NT2/D1 (cell line): Measurements from ENCODE around the gene SPOCK1.

Experiments used
- YY1 ChIP-seq: IDR thresholded peaks from 2 replicates; pipeline ENCODE4 v1.6.1; 2011; ENCODE audit not compliant: insufficient read length, insufficient read depth
- ZNF274 ChIP-seq: IDR thresholded peaks from 2 replicates; pipeline ENCODE4 v1.6.1; 2011; ENCODE audit warnings: mild to moderate bottlenecking, low read depth, low read length

DNA sequence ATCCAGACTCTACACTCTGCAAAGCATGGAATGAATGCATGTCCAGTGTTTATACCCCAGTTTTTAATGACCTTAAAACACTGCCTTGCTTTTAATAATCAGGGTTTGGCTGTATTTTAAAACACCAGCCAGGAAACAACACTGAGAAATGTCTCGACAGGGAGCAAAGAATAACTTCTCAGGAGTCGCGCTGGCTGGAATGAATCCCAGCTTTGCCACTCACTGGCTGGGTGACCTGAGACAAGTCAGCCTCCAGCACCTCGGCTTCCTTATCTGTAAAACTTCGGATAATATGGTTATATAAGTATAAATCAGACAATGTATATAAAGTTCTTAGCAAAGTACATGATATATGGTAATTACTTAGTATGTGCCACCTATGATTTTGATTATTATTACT, 505.0 kb downstream of the SPOCK1 start:
- no peak for TF ChIP-seq ZNF274
- TF ChIP-seq YY1, result no peak
